ENCODE results near the gene TNFRSF19.

DNA sequence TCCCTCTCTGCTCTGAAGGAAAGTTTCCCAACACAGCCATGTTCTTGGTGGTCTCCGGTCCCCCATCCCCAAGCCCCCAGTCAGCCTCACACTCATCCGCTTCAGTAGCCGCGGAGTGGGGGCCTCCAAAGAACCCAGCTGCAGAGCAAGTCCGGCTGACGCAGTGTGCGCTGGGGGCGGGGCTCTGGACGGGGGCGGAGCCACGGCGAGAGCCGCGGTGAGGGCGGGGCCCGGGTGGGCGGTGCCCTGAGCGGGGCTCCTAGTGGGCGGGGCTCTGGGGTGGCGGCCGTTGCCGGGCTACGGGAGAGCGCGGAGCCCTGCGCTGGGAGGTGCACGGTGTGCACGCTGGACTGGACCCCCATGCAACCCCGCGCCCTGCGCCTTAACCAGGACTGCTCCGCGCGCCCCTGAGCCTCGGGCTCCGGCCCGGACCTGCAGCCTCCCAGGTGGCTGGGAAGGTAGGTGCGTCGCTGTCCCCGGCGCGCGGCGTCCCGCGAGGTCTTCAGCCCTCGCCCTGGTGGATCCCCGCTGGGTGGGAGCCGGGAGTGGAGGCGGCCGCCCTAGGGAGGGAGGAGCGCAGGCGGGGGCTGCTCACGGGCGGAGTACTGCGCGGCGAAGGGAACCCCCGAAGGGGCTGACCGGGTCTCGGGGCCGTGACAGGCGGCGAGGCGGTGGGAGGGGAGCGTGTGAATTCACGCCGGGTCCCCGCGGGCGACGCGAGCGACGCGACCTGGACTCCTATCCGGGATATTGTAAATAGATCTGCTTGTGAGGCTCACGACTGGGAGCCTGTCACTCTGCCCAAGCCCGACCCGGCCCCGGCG is 9.1 kb downstream of the TNFRSF19 start:
- no peak for TF ChIP-seq SUZ12 (IDR thresholded peaks at IDR 0.05; ENCODE audit: extremely low read depth, insufficient read depth, insufficient read length)
- no peak for TF ChIP-seq YY1 (IDR thresholded peaks at IDR 0.05; ENCODE audit: insufficient read depth, insufficient read length)
- TF ChIP-seq ZNF274 (IDR thresholded peaks at IDR 0.05; ENCODE audit: low read depth, low read length): no peak

All from NT2/D1 (cell line).